Hair follicle dermal papilla cell (primary cell): ENCODE data around the gene AIFM2. TPM values are rescaled to one million over a fixed set of nuclear protein-coding genes. Genes with fewer than 3 reads are reported as not detected.

ENCODE experiments used
- total RNA-seq: library from RNA; depleted of rRNA; stranded (reverse); fragments of >200 nt; gene quantifications from 2 replicates; pipeline ENCODE4 v1.2.3, GENCODE V29; 2012

The AIFM2 gene
- 9.2 and 12.2 TPM in 2 replicates for total RNA-seq

GRCh38 chr10:70132098-70133029 lies at the start of gene AIFM2:
Gene AIFM2, minus strand, starts transcription at chr10:70132825. Its CDS starts 8,741 bp downstream, at chr10:70124084.

GRCh38 chr10:70146489-70147258 lies 14.0 kb upstream of the AIFM2 start, which contains the start of gene TYSND1:
Gene TYSND1, minus strand, starts transcription at chr10:70146700. Its CDS starts 114 bp downstream, at chr10:70146586.

Other genes with a start within 250 kb of the AIFM2 start
- 10.2 and 11.8 TPM in 2 replicates for gene MACROH2A2, start 80.0 kb downstream of the AIFM2 start, total RNA-seq
- gene TYSND1, start 13.9 kb upstream of the AIFM2 start, total RNA-seq: 10.7 and 11.9 TPM in 2 replicates
- gene SAR1A, start 37.7 kb upstream of the AIFM2 start, total RNA-seq: 260 and 285 TPM in 2 replicates
- gene PPA1, start 100.6 kb upstream of the AIFM2 start, total RNA-seq: 138 and 158 TPM in 2 replicates
- not detected in 2 replicates for gene NPFFR1, start 151.2 kb upstream of the AIFM2 start, total RNA-seq
- 3.8 and 4.7 TPM in 2 replicates for gene LRRC20, start 249.8 kb upstream of the AIFM2 start, total RNA-seq